Kidney (tissue), 14 donors: ENCODE data around the gene NSD2. TPM values are rescaled to one million over a fixed set of nuclear protein-coding genes. Genes with fewer than 3 reads are reported as not detected.

ENCODE experiments used
- DNase-seq, 5 donors: peaks; one replicate each; pipeline ENCODE4 v3.0.0-alpha.2; 2013 to 2020
- FAIRE-seq: peaks from 2 replicates; lab custom pipeline; 2012; peaks lifted over from hg19 to GRCh38; lab: Jason Lieb, UNC
- H3K27ac ChIP-seq, 2 donors: one replicate each; pipeline ENCODE4 v1.7.0; 2013; ENCODE audit warnings: low read depth in 2 of 2, low read length in 2 of 2, inconsistent platforms in 1 of 2
- H3K27me3 ChIP-seq: one replicate; pipeline ENCODE4 v1.7.1; 2013; ENCODE audit warnings: low read length, inconsistent platforms; ENCODE audit not compliant: control insufficient read depth, insufficient read depth
- H3K36me3 ChIP-seq, 3 donors: one replicate each; pipeline versions ENCODE4 v1.7.0 to v1.7.1; 2013; ENCODE audit warnings: low read length in 3 of 3, control low read depth in 1 of 3, inconsistent platforms in 1 of 3; ENCODE audit not compliant: insufficient read depth in 3 of 3, control insufficient read depth in 2 of 3
- H3K4me1 ChIP-seq, 3 donors: one replicate each; pipeline versions ENCODE4 v1.7.0 to v1.7.1; 2013; ENCODE audit warnings: low read length in 3 of 3, inconsistent platforms in 1 of 3, low read depth in 1 of 3; ENCODE audit not compliant: control insufficient read depth in 2 of 3, insufficient read depth in 2 of 3
- H3K4me3 ChIP-seq, 3 donors: one replicate each; pipeline versions ENCODE4 v1.7.0 to v1.8.1; 2013; ENCODE audit warnings: low read length in 3 of 3, control low read depth in 1 of 3, inconsistent platforms in 1 of 3
- H3K9ac ChIP-seq, 3 donors: one replicate each; pipeline versions ENCODE4 v1.7.0 to v1.7.1; 2013; ENCODE audit warnings: low read length in 3 of 3, control low read depth in 1 of 3, inconsistent platforms in 1 of 3
- H3K9me3 ChIP-seq, 3 donors: one replicate each; pipeline versions ENCODE4 v1.7.0 to v1.7.1; 2013; ENCODE audit warnings: low read length in 3 of 3, control low read depth in 1 of 3, inconsistent platforms in 1 of 3; ENCODE audit not compliant: control insufficient read depth in 2 of 3, insufficient read depth in 1 of 3
- intact Hi-C: fragments of 100-400 bp; cut with DNase I; formaldehyde crosslinking; loops from one replicate; pipeline ENCODE4 v1.11.1; 2022
- polyA plus RNA-seq: library from polyadenylated mRNA; stranded (reverse); fragments of 350-450 nt; fragmentation: Illumina TruSeq; extraction: RNeasy Lipid Tissue Mini Kit (QIAGEN cat#74804); gene quantifications from one replicate; pipeline ENCODE4 v1.2.3, GENCODE V29; 2014; ENCODE audit warnings: low read depth, low replicate concordance; ENCODE audit not compliant: insufficient read depth
- total RNA-seq: library from RNA; stranded (reverse); fragmentation: NEBNext Ultra II Directional; extraction: Animal tissue kit (Norgen Biotek cat#: 25700); gene quantifications from one replicate; pipeline ENCODE4 v1.2.1, GENCODE V29; 2021
- TF ChIP-seq, protein P1 (sequence below): IDR thresholded peaks from 3 replicates; pipeline ENCODE4 v1.5.1; 2012; ENCODE audit warnings: mild to moderate bottlenecking, moderate library complexity, borderline replicate concordance; ENCODE audit not compliant: insufficient read depth; ENCODE audit errors: extremely low read depth
- donor health status: control.
- donor health status: control.
- donor health status: control.
- donor health status: control.
- donor health status: control.
- donor health status: DM: yes; HTN: yes; CAD: no.
- donor health status: Normal renal cell carcinoma (clear cell type).

Gene NSD2
- total and polyA plus RNA-seq, 2 donors from 2014 or later = 5.5 to 51.2 TPM

GRCh38 chr4:1948892-1949436 is 77.8 kb downstream of the NSD2 start:
- Histone ChIP-seq H3K9me3 (no peaks in the 10 kb centered on the region), H3K36me3 (no peaks in the 10 kb centered on the region), H3K27ac (no peak overlapping the region), H3K9ac (no peak overlapping the region), H3K27me3 (no peaks in the 10 kb centered on the region), H3K4me1 (no peaks in the 10 kb centered on the region), H3K4me3 (no peak overlapping the region)
- intact Hi-C loops = no loop called here
- TF ChIP-seq, protein P1, sequence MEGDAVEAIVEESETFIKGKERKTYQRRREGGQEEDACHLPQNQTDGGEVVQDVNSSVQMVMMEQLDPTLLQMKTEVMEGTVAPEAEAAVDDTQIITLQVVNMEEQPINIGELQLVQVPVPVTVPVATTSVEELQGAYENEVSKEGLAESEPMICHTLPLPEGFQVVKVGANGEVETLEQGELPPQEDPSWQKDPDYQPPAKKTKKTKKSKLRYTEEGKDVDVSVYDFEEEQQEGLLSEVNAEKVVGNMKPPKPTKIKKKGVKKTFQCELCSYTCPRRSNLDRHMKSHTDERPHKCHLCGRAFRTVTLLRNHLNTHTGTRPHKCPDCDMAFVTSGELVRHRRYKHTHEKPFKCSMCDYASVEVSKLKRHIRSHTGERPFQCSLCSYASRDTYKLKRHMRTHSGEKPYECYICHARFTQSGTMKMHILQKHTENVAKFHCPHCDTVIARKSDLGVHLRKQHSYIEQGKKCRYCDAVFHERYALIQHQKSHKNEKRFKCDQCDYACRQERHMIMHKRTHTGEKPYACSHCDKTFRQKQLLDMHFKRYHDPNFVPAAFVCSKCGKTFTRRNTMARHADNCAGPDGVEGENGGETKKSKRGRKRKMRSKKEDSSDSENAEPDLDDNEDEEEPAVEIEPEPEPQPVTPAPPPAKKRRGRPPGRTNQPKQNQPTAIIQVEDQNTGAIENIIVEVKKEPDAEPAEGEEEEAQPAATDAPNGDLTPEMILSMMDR = no peak
- FAIRE-seq = no peak
- no peak for DNase-seq

DNA sequence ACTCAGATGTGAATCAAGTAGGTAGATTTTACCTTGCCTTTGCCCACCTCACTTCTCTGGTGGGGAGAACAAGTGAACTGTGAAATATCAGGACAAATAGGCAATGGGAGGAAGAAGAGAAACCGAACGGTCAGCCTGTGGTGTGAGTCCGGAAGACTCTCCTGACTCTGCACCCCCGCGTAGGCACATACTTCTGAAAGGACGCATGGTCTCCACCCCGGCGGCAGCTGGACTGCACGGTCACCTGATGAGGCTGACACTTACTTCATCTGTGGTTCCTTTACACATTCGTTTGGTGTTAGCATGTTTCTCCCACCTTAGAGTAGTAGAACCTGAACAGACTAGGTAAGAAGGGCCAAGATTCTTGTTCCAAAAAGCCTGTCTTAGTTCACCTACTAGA is 79.2 kb downstream of the NSD2 start:
- Histone ChIP-seq H3K27ac (no peak overlapping the region), H3K36me3 (peaks cover 0 to 2% (median 0%) of the 10 kb centered on the region in 3 donors), H3K9ac (no peak overlapping the region), H3K4me1 (no peaks in the 10 kb centered on the region), H3K4me3 (no peak overlapping the region), H3K9me3 (no peaks in the 10 kb centered on the region), H3K27me3 (no peaks in the 10 kb centered on the region)
- FAIRE-seq (no peak), DNase-seq (no peak)
- TF ChIP-seq, protein P1 = no peak
- intact Hi-C loops = no loop called here

- Histone ChIP-seq H3K36me3 (peaks cover 0 to 5% (median 0%) of the 10 kb centered on the region in 3 donors), H3K9me3 (no peaks in the 10 kb centered on the region), H3K27me3 (no peaks in the 10 kb centered on the region), H3K9ac (no peak overlapping the region), H3K4me1 (no peaks in the 10 kb centered on the region), H3K27ac (no peak overlapping the region), H3K4me3 (no peak overlapping the region)
- intact Hi-C loops = no loop called here
- TF ChIP-seq, protein P1 = no peak
- FAIRE-seq (no peak), DNase-seq (no peak)
Observed at GRCh38 chr4:1952058-1952700, 81.0 kb downstream of the NSD2 start.

DNA sequence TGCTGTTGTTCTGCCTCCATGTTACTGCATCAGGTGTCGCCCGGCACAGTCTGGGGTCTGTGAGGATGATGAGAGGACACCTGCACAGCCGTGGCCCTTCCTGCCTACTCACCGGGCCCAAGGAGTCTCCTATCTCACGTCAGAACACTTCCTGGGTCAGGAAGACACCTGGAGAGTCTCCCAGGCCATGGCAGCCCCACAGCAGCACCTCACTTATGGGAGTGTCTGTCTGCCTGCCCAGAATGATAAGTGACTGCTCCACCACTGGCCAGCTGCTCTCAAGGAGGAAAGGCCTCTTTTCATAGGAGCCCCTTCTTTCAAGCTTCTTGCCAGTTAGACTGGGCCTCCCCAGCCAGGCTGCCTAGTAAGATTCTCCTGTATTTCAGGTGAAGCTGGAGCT is 81.5 kb downstream of the NSD2 start:
- Histone ChIP-seq H3K36me3 (peaks cover 0 to 5% (median 0%) of the 10 kb centered on the region in 3 donors), H3K4me3 (no peak overlapping the region), H3K9me3 (no peaks in the 10 kb centered on the region), H3K9ac (no peak overlapping the region), H3K27ac (no peak overlapping the region), H3K27me3 (no peaks in the 10 kb centered on the region), H3K4me1 (no peaks in the 10 kb centered on the region)
- intact Hi-C loops = no loop called here
- TF ChIP-seq, protein P1 = no peak
- no peak for FAIRE-seq
- DNase-seq = peak in 1 of 5 donors; percentile 5
